GM13977 (cell line): Measurements from ENCODE around the gene TXNDC15.

Source experiments
- DNase-seq: peaks from one replicate; pipeline ENCODE4 v3.0.0; 2012; ENCODE audit warnings: low spot score
- in situ Hi-C: fragments of 300-500 bp; cut with MboI; formaldehyde crosslinking; loops from one replicate; pipeline ENCODE4 v1.12.0; 2022; ENCODE audit warnings: low sequenced_read_pairs, low pct_unique_long_range_greater_than_20kb, mixed read lengths, inconsistent platforms; ENCODE audit not compliant: unreplicated experiment
- TF ChIP-seq, protein P1 (sequence below): IDR thresholded peaks from 2 replicates; pipeline ENCODE4 v1.5.1; 2012; ENCODE audit warnings: mild to moderate bottlenecking, control low read depth; ENCODE audit not compliant: insufficient read depth; ENCODE audit errors: extremely low read depth, missing control alignments

The TXNDC15 gene

DNA sequence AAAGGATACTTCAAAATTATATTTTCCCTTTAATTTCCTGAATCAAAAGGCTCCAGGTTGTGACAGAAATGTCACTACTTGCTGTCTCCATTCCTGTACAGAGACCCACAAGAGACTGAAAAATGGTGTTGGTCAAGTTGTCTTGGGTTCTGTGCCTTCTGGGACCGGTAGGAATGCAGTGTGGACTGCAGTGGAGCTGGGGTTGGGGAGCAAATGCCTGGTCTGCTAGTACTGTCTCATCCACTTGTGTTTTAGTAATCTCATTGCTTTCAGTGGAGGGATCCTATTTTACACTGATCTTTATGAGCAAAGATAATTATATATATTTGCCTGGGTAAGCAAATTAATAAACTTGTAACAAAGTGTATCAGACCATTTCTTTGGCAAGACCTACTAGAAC lies 69.4 kb downstream of the TXNDC15 start:
- DNase-seq = no peak
- in situ Hi-C loops = no loop called here
- TF ChIP-seq, protein P1, sequence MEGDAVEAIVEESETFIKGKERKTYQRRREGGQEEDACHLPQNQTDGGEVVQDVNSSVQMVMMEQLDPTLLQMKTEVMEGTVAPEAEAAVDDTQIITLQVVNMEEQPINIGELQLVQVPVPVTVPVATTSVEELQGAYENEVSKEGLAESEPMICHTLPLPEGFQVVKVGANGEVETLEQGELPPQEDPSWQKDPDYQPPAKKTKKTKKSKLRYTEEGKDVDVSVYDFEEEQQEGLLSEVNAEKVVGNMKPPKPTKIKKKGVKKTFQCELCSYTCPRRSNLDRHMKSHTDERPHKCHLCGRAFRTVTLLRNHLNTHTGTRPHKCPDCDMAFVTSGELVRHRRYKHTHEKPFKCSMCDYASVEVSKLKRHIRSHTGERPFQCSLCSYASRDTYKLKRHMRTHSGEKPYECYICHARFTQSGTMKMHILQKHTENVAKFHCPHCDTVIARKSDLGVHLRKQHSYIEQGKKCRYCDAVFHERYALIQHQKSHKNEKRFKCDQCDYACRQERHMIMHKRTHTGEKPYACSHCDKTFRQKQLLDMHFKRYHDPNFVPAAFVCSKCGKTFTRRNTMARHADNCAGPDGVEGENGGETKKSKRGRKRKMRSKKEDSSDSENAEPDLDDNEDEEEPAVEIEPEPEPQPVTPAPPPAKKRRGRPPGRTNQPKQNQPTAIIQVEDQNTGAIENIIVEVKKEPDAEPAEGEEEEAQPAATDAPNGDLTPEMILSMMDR = no peak

DNA sequence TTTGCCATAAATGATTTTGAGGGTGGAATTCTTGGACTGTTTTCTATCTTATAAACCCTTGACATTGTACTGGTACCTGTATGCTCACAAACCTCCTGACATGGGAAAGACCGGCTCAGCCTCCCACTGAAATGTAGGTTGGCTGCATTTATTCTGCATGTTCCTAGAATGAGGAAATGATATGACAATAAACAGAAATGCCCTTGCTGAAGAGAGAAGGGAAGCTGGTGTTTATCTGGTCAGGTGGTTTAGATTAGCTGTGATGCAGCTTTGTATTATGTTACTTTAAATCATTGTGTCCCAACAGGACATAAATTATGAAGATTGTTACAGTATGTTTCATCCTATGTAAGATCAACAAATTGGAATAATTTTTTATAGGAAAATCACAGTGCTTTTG lies 70.5 kb downstream of the TXNDC15 start:
- DNase-seq = no peak
- in situ Hi-C loops = no loop called here

DNA sequence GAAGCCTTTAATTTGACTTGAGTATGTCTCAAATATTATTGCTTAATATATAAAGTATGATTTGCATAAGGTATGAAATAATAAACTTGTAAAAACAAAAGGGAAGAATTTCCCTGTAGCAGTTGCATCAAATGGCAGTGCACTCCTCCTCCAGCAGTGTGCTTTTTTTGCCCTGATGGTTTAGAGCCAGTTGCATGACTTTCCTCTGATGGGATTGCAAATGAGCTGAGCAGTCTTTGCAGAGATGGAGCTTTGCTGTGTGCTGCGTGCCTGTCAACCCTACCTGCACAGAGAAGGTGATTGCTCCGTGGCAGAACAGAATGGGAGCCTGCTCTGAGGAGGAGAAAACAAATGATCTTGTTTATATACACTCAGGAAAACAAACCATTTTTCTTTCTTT lies 70.9 kb downstream of the TXNDC15 start:
- in situ Hi-C loops = no loop called here
- TF ChIP-seq, protein P1 = no peak
- no peak for DNase-seq

More for the DNA sequence above, 70.5 kb downstream of the TXNDC15 start:
- TF ChIP-seq, protein P1 = no peak

DNA sequence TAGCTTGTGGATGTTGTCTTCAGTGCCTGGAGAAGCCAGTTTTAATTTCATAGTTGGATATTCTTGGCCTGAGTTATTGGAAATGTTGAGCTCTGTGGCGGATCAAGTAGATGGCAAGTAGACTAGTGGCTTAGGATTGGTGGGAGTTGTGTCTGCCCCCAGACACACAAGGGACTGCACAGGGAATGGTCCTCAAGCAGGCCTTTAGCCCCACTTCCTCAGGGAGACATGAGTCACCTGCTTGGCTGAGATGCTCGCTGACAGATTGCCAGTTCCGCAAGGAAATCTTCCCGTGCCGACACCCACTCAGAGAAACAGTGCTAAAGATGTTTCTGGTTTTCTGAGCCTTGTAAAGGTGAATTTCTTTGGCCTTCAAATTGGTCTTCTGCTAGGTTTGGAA lies 74.7 kb downstream of the TXNDC15 start:
- TF ChIP-seq, protein P1 = no peak
- in situ Hi-C loops = no loop called here
- DNase-seq = no peak

DNA sequence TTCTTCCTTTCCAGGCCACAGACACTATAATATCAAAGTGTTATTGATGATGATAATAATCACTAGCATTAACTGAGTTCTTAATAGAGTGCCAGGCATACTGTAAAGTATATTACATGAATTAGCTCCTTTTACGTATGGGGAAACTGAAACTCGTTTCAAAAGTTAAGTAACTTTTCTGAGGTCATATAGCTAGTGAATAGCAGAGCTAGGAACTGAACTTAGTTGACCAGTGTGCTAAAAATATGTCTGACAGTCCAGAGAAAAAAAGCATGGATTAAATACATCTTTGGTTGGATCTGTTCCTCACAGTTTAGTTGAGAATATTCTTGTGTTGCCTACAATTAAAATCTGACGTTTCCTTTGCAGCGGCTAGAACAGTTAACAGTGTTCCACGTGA lies 75.1 kb downstream of the TXNDC15 start:
- TF ChIP-seq, protein P1 = no peak
- in situ Hi-C loops = no loop called here
- no peak for DNase-seq
